Activated T-helper 9 cell treated with anti-CD3 and anti-CD28 coated beads, Interleukin-2, amount 50 U/mL, for 16 hours (primary cell): ENCODE data around the gene CD151.

ENCODE experiments used
- DNase-seq: peaks from one replicate; pipeline ENCODE4 v3.0.0-alpha.2; 2020; ENCODE audit warnings: low read depth

Gene CD151

GRCh38 chr11:832529-833113 is at the start of gene CD151:
TSS of gene CD151 (plus strand) at chr11:832952. CDS start at chr11:836070, 3,118 bp downstream.
- no peak for DNase-seq

DNA sequence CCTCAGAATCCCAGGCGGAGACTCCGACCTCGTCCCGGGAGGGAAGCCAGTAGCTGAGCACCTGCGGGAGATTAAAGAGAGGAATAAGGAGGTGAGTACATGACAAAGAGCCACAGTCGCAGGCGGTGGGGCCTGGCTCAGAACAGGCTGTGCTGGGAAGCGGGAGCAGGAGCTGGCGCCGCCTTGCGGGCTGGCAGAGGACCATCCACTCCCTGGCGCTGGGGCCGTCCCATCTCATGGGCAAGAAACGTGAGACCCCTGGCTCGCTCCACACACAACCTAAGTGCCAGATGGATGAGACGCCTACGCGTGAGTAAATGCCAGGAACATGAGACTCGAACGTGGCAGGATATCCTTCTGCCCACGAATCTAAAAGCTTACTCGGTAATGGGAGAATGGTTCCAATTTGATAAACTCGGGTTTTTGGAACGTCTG is 49.2 kb upstream of the CD151 start:
- no peak for DNase-seq

DNA sequence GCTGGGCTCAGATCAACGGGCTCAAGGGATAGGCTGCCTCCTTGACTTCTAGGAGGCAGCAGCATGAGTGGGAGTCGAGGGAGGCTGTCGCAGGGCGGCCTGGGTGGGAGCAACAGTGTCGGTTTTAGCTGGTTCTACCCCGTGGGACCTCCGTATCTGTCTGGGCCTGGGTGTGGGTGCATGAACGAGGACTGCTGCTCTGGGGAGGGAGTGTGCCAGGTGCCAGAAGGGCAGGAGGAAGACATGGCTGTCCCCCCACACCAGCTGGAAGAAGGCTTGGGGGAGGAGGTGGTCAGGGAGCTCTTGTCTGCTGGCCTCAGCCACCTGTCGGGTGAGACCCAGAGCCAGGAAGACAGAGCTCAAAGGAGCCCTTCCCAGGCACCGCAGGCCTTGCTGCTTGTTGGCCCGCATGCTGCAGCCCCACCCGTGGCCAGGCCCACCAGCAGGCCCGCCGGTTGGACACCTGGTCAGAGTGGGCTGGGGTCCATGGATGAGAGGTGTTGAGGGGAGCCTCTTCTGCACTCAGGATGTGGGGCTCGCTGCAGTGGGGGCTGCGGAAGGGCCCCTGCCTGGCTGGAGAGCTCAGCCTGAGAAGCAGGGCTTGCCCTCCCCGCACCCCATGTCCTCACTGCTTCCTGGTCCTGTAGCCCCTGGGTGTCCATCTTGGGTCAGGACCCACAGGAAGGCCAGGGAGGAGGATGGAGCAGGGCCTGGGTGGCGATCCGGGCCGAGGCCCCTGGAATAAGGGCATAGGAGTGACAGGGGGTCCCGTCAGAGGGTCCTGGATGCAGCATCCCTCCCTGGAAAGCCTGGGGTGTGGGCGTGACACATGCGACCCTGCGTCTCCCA is 46.3 kb upstream of the CD151 start:
- DNase-seq, result no peak

- DNase-seq, result no peak
These were observed 45.6 kb upstream of the CD151 start for GRCh38 chr11:787084-787675.

GRCh38 chr11:788009-788640 is 44.6 kb upstream of the CD151 start:
- no peak for DNase-seq

GRCh38 chr11:788953-789940 is 43.5 kb upstream of the CD151 start:
- no peak for DNase-seq

GRCh38 chr11:789943-790342 is 42.8 kb upstream of the CD151 start, which contains the start of gene CEND1:
TSS of gene CEND1 (minus strand) at chr11:790090. CDS start at chr11:788576, 1,514 bp downstream.
- DNase-seq, result no peak

GRCh38 chr11:790721-791564 is 41.8 kb upstream of the CD151 start:
- no peak for DNase-seq

DNA sequence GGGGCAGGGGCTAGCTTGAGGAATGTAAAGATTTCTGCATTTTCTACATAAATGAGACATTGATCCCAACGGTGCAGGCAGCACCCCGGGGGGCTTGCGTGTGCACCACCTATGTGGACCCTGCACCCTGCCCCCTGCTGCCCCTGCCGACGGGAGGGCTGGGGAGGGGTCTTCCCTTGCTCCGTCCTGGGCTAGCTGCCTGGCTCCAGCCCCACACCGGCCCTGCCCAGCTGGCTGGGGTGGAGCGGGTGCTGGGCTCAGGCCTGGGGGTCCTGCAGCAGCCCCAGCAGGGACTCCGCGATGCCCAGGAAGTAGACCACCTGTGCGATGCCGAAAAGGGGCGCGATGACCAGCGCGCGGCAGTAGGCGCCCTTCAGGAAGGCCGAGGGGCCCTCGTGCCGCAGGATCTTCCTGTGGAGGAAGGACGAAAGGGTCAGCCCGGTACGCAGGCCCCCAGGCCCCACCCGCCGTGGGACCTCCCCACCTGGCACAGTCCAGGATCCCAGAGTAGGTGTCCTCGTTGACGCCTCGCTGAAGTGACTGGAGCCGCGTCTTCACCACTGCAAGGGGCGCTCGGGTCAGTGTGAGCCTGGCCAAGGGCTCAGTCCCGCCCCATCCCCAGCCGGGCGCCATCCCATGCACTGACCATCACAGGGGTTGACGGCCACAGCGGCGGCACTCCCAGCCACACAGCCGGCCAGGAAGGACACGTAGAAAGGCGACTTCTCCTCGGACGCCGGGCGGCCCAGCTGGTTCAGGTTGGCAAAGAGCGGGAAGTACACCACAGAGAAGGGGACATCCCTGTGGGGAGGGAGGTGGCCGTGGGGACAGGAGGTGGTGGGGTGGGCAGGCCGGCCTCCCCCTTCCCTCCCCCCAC is 40.9 kb upstream of the CD151 start:
- DNase-seq, result no peak

- no peak for DNase-seq
These were observed 40.3 kb upstream of the CD151 start for GRCh38 chr11:792535-792821.

DNA sequence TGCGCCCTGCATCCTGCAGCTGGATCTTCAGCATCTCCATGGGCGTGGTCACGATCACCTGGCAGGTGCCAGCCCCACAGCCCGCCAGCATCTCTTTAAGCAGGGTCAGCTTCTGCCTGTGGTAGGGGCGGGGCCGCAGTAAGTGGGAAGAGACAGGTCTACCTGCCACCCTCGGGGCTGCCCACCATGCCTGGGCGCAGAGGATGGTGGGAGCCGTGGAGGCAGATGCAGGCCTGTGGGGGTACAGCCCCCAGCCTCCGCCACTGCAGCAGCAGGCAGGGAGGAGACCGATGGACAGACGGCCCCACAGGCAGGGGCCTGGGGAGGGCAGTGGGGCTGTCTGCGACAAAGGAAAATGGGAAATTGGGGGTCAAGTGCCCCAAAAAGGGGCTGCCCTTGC is 39.9 kb upstream of the CD151 start:
- no peak for DNase-seq

- DNase-seq, result no peak
These were observed 39.2 kb upstream of the CD151 start for GRCh38 chr11:793556-793955.

- no peak for DNase-seq
These were observed 38.6 kb upstream of the CD151 start for GRCh38 chr11:794013-794765.

GRCh38 chr11:794766-795633 is 37.8 kb upstream of the CD151 start:
- DNase-seq, result no peak

- peak; percentile 76 for DNase-seq
These were observed 36.9 kb upstream of the CD151 start for GRCh38 chr11:795634-796564.

DNA sequence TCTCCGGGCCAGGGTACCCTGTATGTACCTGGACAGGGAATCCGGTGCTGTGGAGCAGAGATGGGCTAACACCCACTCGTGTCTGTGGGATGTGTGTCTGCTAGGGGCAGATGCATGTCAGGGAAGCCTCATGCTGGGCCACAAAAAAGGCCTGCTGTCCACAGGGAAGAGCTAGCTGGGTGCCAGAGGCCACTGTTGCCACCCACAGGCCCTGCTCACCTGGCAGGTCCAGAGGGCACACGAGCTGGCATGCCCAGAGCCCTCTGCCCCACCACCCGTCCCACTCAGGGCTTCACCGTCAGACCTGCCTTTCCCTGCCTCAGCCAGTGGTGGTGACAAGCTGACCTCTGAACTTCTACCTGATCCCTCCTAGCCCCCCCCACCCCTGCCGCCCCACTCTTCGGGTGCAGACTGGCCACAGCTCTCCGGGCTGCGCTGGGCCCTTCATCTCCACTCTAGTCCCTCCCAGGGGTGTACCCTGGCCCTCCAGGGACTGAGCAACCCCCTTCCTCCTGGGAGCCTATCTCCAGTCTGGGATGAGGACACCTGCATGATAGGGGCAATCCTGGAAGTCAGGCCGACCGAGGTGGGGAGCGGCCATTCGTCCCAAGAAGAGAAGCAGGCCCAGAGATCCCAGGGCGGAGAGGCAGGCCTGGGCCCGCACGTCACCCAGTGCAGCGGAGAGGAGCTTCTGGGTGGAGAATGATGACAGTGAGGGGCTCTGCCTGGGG is 36.0 kb upstream of the CD151 start:
- no peak for DNase-seq
